Measurements from ENCODE around the gene UCHL5.
"Not testable (repeated sequence)": the region's sequence is repeated elsewhere in the genome, so short reads cannot be mapped to it uniquely, and the experiment has no call there.

UCHL5 gene

DNA sequence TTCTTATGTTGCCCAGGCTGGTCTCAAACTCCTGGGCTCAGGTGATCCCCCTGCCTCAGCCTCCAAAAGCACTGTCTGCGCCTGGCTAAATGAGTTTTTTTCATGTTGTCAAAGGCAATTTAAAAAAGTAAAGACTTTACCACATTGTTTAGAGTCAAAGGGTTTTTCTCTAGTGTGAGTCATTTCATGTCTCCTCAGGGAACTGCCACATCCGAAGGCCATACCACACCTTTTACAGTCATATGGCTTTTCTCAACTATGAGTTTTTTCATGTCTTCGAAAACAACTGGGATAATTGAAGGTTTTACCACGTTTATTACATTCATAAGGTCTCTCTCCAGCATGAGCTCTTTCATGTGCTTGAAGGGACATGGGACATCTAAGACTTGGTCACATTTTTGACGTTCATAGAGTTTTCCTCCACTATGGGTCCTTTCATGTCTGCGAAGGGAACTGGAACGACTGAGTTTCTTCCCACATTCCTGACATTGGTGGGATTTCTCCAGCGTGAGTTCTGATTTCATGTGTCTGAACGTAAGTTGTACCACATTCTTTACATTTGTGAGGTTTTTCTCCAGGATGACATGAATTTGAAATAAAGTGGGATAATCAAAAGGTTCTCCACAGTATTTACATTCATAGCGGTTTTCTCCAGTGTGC lies 65.6 kb downstream of the UCHL5 start:
- Mint-ChIP-seq H3K4me1 (no peaks in the 10 kb centered on the region), H3K9me3 (no peaks in the 10 kb centered on the region), H3K36me3 (peaks cover 23% of the 10 kb centered on the region), H3K27ac (no peak overlapping the region), H3K27me3 (no peaks in the 10 kb centered on the region), H3K4me3 (no peak overlapping the region)

DNA sequence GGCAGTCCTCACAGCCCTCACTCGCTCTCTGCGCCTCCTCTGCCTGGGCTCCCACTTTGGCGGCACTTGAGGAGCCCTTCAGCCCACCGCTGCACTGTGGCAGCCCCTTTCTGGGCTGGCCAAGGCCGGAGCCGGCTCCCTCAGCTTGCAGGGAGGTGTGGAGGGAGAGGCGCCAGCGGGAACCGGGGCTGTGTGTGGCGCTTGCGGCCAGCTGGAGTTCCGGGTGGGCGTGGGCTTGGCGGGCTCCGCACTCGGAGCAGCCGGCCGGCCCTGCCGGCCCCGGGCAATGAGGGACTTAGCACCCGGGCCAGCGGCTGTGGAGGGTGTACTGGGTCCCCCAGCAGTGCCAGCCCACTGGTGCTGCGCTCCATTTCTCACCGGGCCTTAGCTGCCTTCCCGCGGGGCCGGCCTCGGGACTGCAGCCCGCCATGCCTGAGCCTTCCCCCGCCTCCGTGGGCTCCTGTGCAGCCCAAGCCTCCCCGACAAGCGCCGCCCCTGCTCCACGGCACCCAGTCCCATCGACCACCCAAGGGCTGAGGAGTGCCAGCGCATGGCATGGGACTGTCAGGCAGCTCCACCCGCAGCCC lies 72.3 kb downstream of the UCHL5 start:
- not testable (repeated sequence) for H3K4me3 Mint-ChIP-seq, H3K9me3 Mint-ChIP-seq, H3K36me3 Mint-ChIP-seq, H3K27ac Mint-ChIP-seq, H3K27me3 Mint-ChIP-seq
- H3K4me1 Mint-ChIP-seq, result peaks cover 25% of the 10 kb centered on the region

- Mint-ChIP-seq H3K4me3 (no peak overlapping the region), H3K27ac (peak overlapping the region; percentile 1), H3K36me3 (peaks cover 8% of the 10 kb centered on the region), H3K27me3 (no peaks in the 10 kb centered on the region), H3K9me3 (no peaks in the 10 kb centered on the region), H3K4me1 (peaks cover 25% of the 10 kb centered on the region)
Observed at GRCh38 chr1:192986110-192986747, 72.9 kb downstream of the UCHL5 start.

GRCh38 chr1:192984080-192984479 lies 75.1 kb downstream of the UCHL5 start:
- Mint-ChIP-seq H3K27me3 (no peaks in the 10 kb centered on the region), H3K36me3 (peaks cover 15% of the 10 kb centered on the region), H3K4me3 (no peak overlapping the region), H3K27ac (peak overlapping the region; percentile 9), H3K9me3 (no peaks in the 10 kb centered on the region), H3K4me1 (peaks cover 25% of the 10 kb centered on the region)

DNA sequence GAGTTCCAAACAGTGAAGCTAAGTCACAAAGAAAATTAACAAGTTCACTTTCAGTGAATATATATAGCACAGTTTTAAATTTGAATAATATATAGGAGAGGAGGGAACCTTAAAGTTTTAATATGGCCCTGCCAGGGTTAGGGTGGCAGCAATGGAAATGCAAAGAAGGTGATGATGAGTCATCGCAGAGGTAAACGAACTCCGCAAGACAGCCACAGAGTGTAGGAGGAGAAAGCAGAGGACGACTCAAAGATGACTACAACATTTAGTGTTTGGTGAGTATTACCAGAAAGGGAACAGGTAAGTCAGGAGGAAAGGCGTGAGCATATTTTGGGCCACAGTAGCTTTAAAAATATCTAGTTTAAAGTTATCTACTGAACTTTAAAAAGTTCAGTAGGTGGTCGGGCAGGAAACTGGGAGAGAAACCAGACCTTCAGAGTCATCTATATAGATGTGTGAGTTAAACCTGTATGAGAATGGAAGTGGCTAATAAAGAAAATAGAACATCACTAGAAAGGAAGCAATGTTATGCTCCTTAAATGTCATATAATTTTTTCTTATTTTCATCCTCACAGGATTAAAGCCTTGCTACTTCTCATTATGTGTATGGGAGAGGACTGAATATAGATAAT lies 75.7 kb downstream of the UCHL5 start:
- H3K9me3 Mint-ChIP-seq, result no peaks in the 10 kb centered on the region
- peak overlapping the region; percentile 3 for H3K4me3 Mint-ChIP-seq
- H3K36me3 Mint-ChIP-seq, result peaks cover 15% of the 10 kb centered on the region
- H3K27me3 Mint-ChIP-seq, result no peaks in the 10 kb centered on the region
- peaks cover 25% of the 10 kb centered on the region for H3K4me1 Mint-ChIP-seq
- H3K27ac Mint-ChIP-seq, result peak overlapping the region; percentile 15

- Mint-ChIP-seq H3K4me1 (peaks cover 21% of the 10 kb centered on the region), H3K4me3 (no peak overlapping the region), H3K9me3 (no peaks in the 10 kb centered on the region), H3K36me3 (peaks cover 10% of the 10 kb centered on the region), H3K27me3 (no peaks in the 10 kb centered on the region), H3K27ac (no peak overlapping the region)
Observed at GRCh38 chr1:192980856-192981255, 78.3 kb downstream of the UCHL5 start.

DNA sequence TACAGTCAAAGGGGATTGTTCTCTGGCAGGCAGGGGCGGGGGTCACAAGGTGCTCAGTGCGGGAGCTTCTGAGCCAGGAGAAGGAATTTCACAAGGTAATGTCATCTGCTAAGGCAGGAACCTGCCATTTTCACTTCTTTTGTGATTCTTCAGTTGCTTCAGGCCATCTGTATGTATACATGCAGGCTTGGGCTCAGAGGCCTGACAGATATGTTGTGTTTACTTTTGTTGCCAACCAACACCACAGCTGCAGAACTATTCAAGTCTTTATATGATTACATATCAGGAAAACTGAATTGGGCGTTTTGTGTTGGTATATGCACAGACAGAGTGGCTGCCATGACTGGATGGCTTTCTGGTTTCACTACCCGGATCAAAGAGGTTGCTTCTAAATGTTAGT lies 78.8 kb downstream of the UCHL5 start:
- Mint-ChIP-seq H3K4me1 (peaks cover 20% of the 10 kb centered on the region), H3K36me3 (peaks cover 10% of the 10 kb centered on the region)
- not testable (repeated sequence) for H3K4me3 Mint-ChIP-seq, H3K27me3 Mint-ChIP-seq, H3K27ac Mint-ChIP-seq, H3K9me3 Mint-ChIP-seq

DNA sequence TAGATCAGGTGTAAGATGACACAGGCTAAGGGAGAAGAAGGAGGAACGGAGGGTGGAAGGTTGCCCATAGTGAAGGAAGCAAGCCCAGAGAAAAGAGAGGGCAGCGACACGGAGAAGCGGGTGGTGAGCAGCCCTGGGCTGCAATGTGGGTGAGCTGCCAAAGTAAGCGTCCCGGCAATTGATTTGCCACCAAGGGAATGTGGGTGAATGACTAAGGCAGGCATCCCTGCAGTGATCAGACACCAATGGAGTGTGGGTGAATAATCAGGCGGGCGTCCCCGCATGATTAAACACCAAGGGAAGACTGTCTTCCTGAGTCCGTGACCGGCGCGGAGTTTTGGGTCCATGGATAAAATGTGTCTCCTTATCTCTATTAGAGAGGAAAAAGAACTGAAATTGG lies 79.6 kb downstream of the UCHL5 start:
- Mint-ChIP-seq H3K27ac (no peak overlapping the region), H3K4me1 (peaks cover 14% of the 10 kb centered on the region), H3K4me3 (no peak overlapping the region), H3K9me3 (no peaks in the 10 kb centered on the region), H3K27me3 (no peaks in the 10 kb centered on the region), H3K36me3 (peaks cover 10% of the 10 kb centered on the region)

GRCh38 chr1:192978195-192978710 lies 80.9 kb downstream of the UCHL5 start:
- H3K27me3 Mint-ChIP-seq, result no peaks in the 10 kb centered on the region
- no peak overlapping the region for H3K4me3 Mint-ChIP-seq
- H3K4me1 Mint-ChIP-seq, result peaks cover under 1% of the 10 kb centered on the region
- H3K36me3 Mint-ChIP-seq, result peaks cover 10% of the 10 kb centered on the region
- H3K27ac Mint-ChIP-seq, result no peak overlapping the region
- H3K9me3 Mint-ChIP-seq, result no peaks in the 10 kb centered on the region

DNA sequence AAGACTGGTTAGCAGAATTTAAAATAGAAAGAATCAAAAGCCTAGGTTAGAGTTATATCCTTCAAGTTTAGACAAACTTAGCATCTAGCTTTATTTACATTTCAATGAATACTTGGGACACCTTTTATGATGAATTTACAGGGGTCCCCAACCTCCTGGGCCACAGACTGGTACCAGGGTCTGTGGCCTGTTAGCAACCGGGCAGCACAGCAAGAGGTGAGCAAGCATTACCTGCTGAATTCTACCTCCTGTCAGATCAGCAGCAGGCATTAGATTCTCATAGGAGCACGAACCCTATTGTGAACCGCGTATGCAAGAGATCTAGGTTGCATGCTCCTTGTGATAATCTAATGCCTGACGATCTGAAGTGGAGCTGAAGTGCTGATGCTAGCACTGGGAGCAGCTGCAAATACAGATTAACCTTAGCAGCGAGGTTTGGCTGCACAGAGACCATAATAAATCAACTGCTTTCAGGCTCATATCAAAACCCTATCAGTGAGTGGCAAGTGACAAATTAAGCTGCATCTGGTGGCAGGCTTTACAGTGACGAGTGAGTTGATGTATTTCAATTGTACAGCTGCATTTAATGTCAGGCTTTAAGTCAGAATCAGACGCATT lies 82.0 kb downstream of the UCHL5 start:
- Mint-ChIP-seq H3K4me3 (no peak overlapping the region), H3K36me3 (peaks cover 10% of the 10 kb centered on the region), H3K27me3 (no peaks in the 10 kb centered on the region), H3K4me1 (no peaks in the 10 kb centered on the region), H3K27ac (no peak overlapping the region), H3K9me3 (no peaks in the 10 kb centered on the region)

DNA sequence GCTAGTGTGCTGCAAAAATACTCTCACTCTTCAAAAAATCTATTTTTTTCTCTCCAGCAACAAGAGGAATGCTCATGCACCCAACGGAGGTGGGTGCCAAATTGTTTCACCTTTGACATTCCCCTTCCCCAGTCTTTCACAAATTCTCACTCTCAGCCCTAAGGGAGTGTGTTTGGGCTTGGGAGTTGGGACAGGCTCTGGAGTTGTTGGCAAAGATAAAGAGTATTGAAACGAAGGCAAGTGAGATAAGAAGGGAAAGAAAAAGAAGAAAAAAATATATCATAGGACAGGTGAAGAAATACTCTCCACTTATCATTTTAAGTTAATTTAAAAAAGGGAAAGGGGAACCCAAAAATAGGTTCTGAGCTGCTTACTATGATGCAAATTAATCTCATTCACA lies 82.6 kb downstream of the UCHL5 start:
- no peaks in the 10 kb centered on the region for H3K4me1 Mint-ChIP-seq

GRCh38 chr1:192974701-192975100 lies 84.5 kb downstream of the UCHL5 start:
- Mint-ChIP-seq H3K36me3 (peaks cover 5% of the 10 kb centered on the region), H3K4me1 (no peaks in the 10 kb centered on the region), H3K4me3 (no peak overlapping the region), H3K9me3 (no peaks in the 10 kb centered on the region), H3K27ac (no peak overlapping the region), H3K27me3 (no peaks in the 10 kb centered on the region)

More for the DNA sequence above, 82.6 kb downstream of the UCHL5 start:
- Mint-ChIP-seq H3K9me3 (no peaks in the 10 kb centered on the region), H3K4me3 (no peak overlapping the region), H3K27me3 (no peaks in the 10 kb centered on the region), H3K27ac (no peak overlapping the region), H3K36me3 (peaks cover 8% of the 10 kb centered on the region)

GRCh38 chr1:192973988-192974387 lies 85.2 kb downstream of the UCHL5 start:
- Mint-ChIP-seq H3K36me3 (no peaks in the 10 kb centered on the region), H3K27me3 (no peaks in the 10 kb centered on the region), H3K4me1 (no peaks in the 10 kb centered on the region), H3K27ac (no peak overlapping the region), H3K4me3 (no peak overlapping the region), H3K9me3 (no peaks in the 10 kb centered on the region)

DNA sequence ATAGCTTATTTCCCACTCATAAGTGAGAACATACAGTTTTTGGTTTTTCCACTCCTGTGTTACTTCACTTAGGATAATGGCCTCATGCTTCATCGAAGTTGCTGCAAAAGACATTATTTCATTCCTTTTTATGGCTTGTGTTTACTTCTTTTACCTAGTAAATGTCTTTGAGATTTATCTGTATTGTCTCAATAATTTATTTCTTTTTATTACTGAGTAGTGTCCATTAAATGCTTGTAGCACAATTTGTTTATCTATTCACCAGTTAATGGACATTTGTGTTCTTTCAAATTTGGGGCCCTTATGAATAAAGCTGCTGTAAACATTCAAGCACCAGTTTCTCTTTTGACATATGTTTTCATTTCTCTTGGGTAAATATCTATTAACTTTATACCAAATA lies 86.0 kb downstream of the UCHL5 start:
- H3K4me3 Mint-ChIP-seq, result no peak overlapping the region
- H3K9me3 Mint-ChIP-seq, result no peaks in the 10 kb centered on the region
- H3K27ac Mint-ChIP-seq, result no peak overlapping the region
- no peaks in the 10 kb centered on the region for H3K4me1 Mint-ChIP-seq
- no peaks in the 10 kb centered on the region for H3K27me3 Mint-ChIP-seq
- H3K36me3 Mint-ChIP-seq, result no peaks in the 10 kb centered on the region

DNA sequence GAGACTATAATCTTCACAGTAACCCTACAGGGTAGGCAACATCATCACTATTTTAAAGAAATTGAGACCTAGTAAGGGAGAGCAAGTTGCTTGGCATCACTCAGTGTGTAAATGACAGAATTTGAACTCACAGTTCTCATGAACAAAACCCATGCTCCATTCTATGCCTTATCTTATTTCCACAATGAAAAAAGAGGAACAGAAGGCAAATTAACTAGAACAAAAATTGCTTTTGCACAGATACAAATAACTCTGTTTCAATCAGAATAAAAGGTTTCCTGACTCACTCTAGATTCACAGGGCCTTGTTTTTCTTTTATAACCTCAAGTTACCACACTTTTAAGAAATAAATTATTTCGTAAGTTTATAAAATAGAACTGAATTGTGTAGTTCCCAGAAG lies 90.1 kb downstream of the UCHL5 start:
- no peaks in the 10 kb centered on the region for H3K9me3 Mint-ChIP-seq
- no peak overlapping the region for H3K4me3 Mint-ChIP-seq
- peaks cover 1% of the 10 kb centered on the region for H3K36me3 Mint-ChIP-seq
- no peaks in the 10 kb centered on the region for H3K4me1 Mint-ChIP-seq
- H3K27me3 Mint-ChIP-seq, result no peaks in the 10 kb centered on the region
- no peak overlapping the region for H3K27ac Mint-ChIP-seq

DNA sequence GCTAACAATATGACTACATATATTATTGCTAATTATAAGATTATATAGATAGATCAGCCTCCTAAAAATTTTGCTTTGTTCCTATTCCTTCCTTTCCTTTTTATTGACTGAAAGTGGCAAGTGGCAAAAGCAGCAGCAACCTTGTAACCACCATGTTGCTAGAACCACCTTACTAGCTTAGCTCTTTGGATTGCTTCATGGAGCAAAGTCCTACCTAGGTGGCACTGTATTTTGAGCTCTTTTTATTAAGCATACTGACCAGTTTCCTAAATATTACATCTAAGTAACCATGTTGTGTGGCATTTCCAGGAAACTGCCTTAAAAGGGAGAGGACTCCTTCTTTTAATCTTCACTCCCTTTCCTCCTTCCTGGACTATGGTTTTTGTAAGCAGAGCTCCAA lies 90.8 kb downstream of the UCHL5 start:
- no peak overlapping the region for H3K27ac Mint-ChIP-seq
- H3K36me3 Mint-ChIP-seq, result peaks cover 1% of the 10 kb centered on the region
- no peak overlapping the region for H3K4me3 Mint-ChIP-seq
- H3K9me3 Mint-ChIP-seq, result no peaks in the 10 kb centered on the region
- no peaks in the 10 kb centered on the region for H3K27me3 Mint-ChIP-seq
- H3K4me1 Mint-ChIP-seq, result no peaks in the 10 kb centered on the region
